MCF 10A (cell line): Measurements from ENCODE around the gene FNBP1. TPM values are rescaled to one million over a fixed set of nuclear protein-coding genes. Genes with fewer than 3 reads are reported as not detected.

Experiments
- BruUV-seq: library from RNA; stranded (reverse); fragments of 400-500 nt; replicated peaks from 2 replicates; lab custom pipeline; 2021; lab: Mats Ljungman, UMichigan
- CTCF ChIA-PET: fragments of 300-600 bp; sonication (Branson Sonifier 250); formaldehyde crosslinking; extraction: SDS; loops from one replicate; lab custom pipeline; 2021; ENCODE audit warnings: antibody characterized with exemption, inconsistent platforms; lab: Yijun Ruan, JAX
- POLR2A ChIA-PET: fragments of 300-600, 350-650 bp; sonication (Branson Sonifier 250); formaldehyde crosslinking; extraction: SDS; loops from one replicate; lab custom pipeline; 2020; ENCODE audit warnings: antibody characterized with exemption, inconsistent platforms; lab: Yijun Ruan, JAX
- DNase-seq: peaks from one replicate; pipeline ENCODE4 v3.0.0-alpha.2; 2018; ENCODE audit not compliant: unreplicated experiment
- H3K27ac Mint-ChIP-seq: one replicate; pipeline ENCODE4 v1.8.0; 2022; ENCODE audit warnings: mild to moderate bottlenecking, low read depth, mixed read lengths; ENCODE audit not compliant: unreplicated experiment
- H3K27me3 Mint-ChIP-seq: one replicate; pipeline ENCODE4 v1.8.0; 2022; ENCODE audit warnings: mixed read lengths; ENCODE audit not compliant: insufficient read depth, unreplicated experiment
- H3K36me3 Mint-ChIP-seq: one replicate; pipeline ENCODE4 v1.8.0; 2022; ENCODE audit warnings: mild to moderate bottlenecking, moderate library complexity, mixed read lengths; ENCODE audit not compliant: insufficient read depth, unreplicated experiment
- H3K4me1 Mint-ChIP-seq: one replicate; pipeline ENCODE4 v1.8.0; 2022; ENCODE audit warnings: mixed read lengths; ENCODE audit not compliant: insufficient read depth, unreplicated experiment
- H3K4me3 Mint-ChIP-seq: one replicate; pipeline ENCODE4 v1.8.0; 2022; ENCODE audit warnings: mild to moderate bottlenecking, moderate library complexity, mixed read lengths; ENCODE audit not compliant: unreplicated experiment
- H3K9me3 Mint-ChIP-seq: one replicate; pipeline ENCODE4 v1.8.0; 2022; ENCODE audit warnings: mixed read lengths; ENCODE audit not compliant: unreplicated experiment
- intact Hi-C: fragments of 100-400 bp; cut with micrococcal nuclease; formaldehyde crosslinking; loops from 2 replicates; pipeline ENCODE4 v1.14.1; 2022
- total RNA-seq: library from RNA; stranded (reverse); gene quantifications from 2 replicates; pipeline ENCODE4 v1.2.3, GENCODE V29; 2022
- TF ChIP-seq, protein P1 (sequence below): fragments of 200-600 bp; IDR thresholded peaks from one replicate; pipeline ENCODE4 v1.8.0; 2022; ENCODE audit warnings: antibody characterized with exemption, mild to moderate bottlenecking; ENCODE audit not compliant: unreplicated experiment

The FNBP1 gene
- total RNA-seq, 1 experiment from 2014 or later = 24.4 TPM

- DNase-seq = no peak
- Mint-ChIP-seq H3K27me3 (no peaks in the 10 kb centered on the region), H3K4me1 (no peaks in the 10 kb centered on the region), H3K9me3 (no peaks in the 10 kb centered on the region), H3K4me3 (no peak overlapping the region), H3K36me3 (peaks cover 13% of the 10 kb centered on the region), H3K27ac (no peak overlapping the region)
- TF ChIP-seq, protein P1, sequence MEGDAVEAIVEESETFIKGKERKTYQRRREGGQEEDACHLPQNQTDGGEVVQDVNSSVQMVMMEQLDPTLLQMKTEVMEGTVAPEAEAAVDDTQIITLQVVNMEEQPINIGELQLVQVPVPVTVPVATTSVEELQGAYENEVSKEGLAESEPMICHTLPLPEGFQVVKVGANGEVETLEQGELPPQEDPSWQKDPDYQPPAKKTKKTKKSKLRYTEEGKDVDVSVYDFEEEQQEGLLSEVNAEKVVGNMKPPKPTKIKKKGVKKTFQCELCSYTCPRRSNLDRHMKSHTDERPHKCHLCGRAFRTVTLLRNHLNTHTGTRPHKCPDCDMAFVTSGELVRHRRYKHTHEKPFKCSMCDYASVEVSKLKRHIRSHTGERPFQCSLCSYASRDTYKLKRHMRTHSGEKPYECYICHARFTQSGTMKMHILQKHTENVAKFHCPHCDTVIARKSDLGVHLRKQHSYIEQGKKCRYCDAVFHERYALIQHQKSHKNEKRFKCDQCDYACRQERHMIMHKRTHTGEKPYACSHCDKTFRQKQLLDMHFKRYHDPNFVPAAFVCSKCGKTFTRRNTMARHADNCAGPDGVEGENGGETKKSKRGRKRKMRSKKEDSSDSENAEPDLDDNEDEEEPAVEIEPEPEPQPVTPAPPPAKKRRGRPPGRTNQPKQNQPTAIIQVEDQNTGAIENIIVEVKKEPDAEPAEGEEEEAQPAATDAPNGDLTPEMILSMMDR = no peak
- intact Hi-C loops = no loop called here
- no TSS peak for BruUV-seq
- CTCF ChIA-PET = interaction anchor here (0.6 kb wide), 2 partner anchors 10 to 838 kb away, joined by 3 read pairs; no protein-coding TSS in a partner anchor
- POLR2A ChIA-PET = interaction anchor here (0.6 kb wide), 1 partner anchor 1318 kb away, joined by 3 read pairs; the partner anchor contains the start of gene SPTAN1
Observed at GRCh38 chr9:129869585-129870501, 173.1 kb downstream of the FNBP1 start.

DNA sequence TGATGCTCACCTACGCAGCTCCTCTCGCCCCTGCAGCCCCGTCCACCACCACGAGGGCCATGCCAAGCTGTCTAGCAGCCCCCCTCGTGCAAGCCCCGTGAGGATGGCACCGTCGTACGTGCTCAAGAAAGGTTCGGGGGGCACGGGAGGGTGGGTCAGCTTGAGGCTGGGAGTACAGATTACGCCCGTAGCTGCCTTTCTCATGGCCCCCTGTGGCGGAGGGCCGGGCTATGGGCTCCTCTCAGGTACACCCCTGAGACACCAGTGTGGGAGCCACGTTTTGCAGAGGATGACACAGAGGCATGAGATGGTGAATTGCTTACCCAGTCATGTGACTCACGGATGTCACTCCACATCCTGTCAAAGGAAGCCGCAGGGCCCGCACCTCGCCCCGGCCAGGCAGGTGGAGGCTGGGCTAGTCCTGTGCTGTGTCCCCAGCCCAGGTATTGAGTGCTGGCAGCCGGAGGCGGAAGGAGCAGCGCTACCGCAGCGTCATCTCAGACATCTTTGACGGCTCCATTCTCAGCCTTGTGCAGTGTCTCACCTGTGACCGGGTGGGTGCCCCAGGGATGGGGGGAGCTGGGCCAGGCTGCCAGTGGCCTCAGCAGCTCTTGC is 174.0 kb downstream of the FNBP1 start:
- Mint-ChIP-seq H3K27me3 (no peaks in the 10 kb centered on the region), H3K36me3 (peaks cover 10% of the 10 kb centered on the region), H3K27ac (no peak overlapping the region), H3K4me3 (no peak overlapping the region), H3K4me1 (no peaks in the 10 kb centered on the region), H3K9me3 (no peaks in the 10 kb centered on the region)
- DNase-seq = no peak
- TF ChIP-seq, protein P1 = no peak
- POLR2A ChIA-PET = interaction anchor here (0.6 kb wide), 1 partner anchor 175 kb away, joined by 3 read pairs; no protein-coding TSS in a partner anchor
- no TSS peak for BruUV-seq
- intact Hi-C loops = no loop called here
- CTCF ChIA-PET = interaction anchor here (0.7 kb wide), 1 partner anchor 10 kb away, joined by 5 read pairs; no protein-coding TSS in a partner anchor

- intact Hi-C loops = no loop called here
- Mint-ChIP-seq H3K27me3 (no peaks in the 10 kb centered on the region), H3K9me3 (no peaks in the 10 kb centered on the region), H3K27ac (no peak overlapping the region), H3K4me1 (no peaks in the 10 kb centered on the region), H3K4me3 (no peak overlapping the region), H3K36me3 (peaks cover 17% of the 10 kb centered on the region)
- TF ChIP-seq, protein P1 = no peak
- DNase-seq = no peak
- no TSS peak for BruUV-seq
- ChIA-PET CTCF (interaction anchor here (0.7 kb wide), 1 partner anchor 10 kb away, joined by 5 read pairs; no protein-coding TSS in a partner anchor), POLR2A (interaction anchor here (0.6 kb wide), 1 partner anchor 176 kb away, joined by 3 read pairs; no protein-coding TSS in a partner anchor)
Observed at GRCh38 chr9:129868023-129868871, 174.7 kb downstream of the FNBP1 start.
